ENCODE results near the gene RPS6KA5. TPM values are rescaled to one million over a fixed set of nuclear protein-coding genes. Genes with fewer than 3 reads are reported as not detected.
A peak's percentile ranks its signal among the peaks of the same experiment; 100 is the strongest.

The RPS6KA5 gene
- total RNA-seq, 1 donor from 2014 or later: 11.3 TPM

GRCh38 chr14:90805084-90805391 lies 255.4 kb downstream of the RPS6KA5 start:
- ATAC-seq: no peak
- TF ChIP-seq, protein P1, sequence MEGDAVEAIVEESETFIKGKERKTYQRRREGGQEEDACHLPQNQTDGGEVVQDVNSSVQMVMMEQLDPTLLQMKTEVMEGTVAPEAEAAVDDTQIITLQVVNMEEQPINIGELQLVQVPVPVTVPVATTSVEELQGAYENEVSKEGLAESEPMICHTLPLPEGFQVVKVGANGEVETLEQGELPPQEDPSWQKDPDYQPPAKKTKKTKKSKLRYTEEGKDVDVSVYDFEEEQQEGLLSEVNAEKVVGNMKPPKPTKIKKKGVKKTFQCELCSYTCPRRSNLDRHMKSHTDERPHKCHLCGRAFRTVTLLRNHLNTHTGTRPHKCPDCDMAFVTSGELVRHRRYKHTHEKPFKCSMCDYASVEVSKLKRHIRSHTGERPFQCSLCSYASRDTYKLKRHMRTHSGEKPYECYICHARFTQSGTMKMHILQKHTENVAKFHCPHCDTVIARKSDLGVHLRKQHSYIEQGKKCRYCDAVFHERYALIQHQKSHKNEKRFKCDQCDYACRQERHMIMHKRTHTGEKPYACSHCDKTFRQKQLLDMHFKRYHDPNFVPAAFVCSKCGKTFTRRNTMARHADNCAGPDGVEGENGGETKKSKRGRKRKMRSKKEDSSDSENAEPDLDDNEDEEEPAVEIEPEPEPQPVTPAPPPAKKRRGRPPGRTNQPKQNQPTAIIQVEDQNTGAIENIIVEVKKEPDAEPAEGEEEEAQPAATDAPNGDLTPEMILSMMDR (IDR thresholded peaks at IDR 0.05): no peak
- Histone ChIP-seq H3K27ac (peak overlapping the region; percentile 68), H3K4me1 (peaks cover 29% of the 10 kb centered on the region), H3K36me3 (no peaks in the 10 kb centered on the region), H3K27me3 (ENCODE audit: low read depth) (no peaks in the 10 kb centered on the region), H3K9me3 (no peaks in the 10 kb centered on the region), H3K4me3 (no peak overlapping the region)
- intact Hi-C loops (cut with DNase I): no loop called here
- DNase-seq: no peak

DNA sequence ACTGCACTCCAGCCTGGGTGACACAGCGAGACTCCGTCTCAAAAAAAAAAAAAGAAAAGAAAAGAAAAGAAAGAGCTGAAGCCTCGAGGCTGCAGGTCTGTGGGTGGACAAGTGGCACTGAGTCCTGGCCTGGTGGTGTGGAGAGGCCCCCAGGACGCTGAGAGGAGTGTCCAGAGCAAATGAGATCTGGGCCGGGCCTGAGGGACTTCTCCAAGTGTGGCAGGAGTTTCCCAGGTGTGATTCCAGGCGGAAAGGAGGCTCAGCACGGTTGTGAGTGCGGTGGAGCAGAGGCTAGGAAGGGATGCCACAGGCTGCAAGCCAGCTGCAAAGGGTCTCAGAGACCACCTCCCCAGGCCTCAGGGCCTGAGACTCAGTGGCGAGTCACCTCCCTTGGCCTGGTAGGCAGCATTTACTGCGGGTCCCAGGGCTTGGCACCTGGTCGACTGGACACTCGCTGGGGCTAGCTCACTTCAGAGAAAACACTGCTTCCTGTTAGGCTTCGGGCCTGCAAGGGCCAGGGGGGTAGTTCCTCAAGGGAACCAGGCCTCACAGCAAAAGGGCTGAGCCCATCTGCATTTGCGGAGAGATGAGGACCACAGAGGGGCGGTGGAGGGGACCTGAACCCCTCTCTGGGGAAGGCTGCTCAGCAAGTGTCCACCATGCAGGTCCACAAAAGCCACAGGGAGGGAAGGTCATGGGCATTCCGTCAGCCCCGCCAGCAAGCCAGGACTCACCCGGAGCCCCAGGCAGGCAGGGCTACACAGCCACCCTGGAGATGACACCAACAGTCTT lies 256.0 kb downstream of the RPS6KA5 start:
- no peak overlapping the region for H3K4me3 ChIP-seq
- intact Hi-C loops (cut with DNase I): no loop called here
- DNase-seq (no peak), ATAC-seq (no peak)
- TF ChIP-seq, protein P1 (IDR thresholded peaks at IDR 0.05): no peak
- no peaks in the 10 kb centered on the region for H3K27me3 ChIP-seq (ENCODE audit: low read depth)
- H3K27ac ChIP-seq: peak overlapping the region; percentile 68
- no peaks in the 10 kb centered on the region for H3K9me3 ChIP-seq
- no peaks in the 10 kb centered on the region for H3K36me3 ChIP-seq
- H3K4me1 ChIP-seq: peaks cover 29% of the 10 kb centered on the region

DNA sequence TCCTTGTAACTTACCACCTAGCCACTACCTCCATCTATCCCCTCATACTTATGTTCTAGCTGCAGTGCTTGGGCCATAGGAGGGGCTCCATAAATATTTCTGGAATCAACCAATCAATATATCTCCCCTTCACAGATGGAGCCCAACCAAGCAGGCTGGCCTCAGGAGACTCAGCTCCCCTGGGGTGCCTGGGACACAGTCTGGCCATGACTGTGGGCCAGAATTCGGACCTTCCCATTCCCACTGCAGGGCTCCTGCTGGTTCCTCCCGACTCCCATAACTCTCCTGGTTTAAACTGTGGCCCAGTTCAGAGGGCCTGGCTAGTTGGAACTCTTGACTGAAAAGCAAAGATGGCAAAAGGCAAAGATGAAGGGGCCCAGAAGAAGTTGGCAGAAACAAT lies 257.2 kb downstream of the RPS6KA5 start:
- H3K4me3 ChIP-seq: no peak overlapping the region
- intact Hi-C loops (cut with DNase I): no loop called here
- no peaks in the 10 kb centered on the region for H3K36me3 ChIP-seq
- no peak for DNase-seq
- peak overlapping the region; percentile 68 for H3K27ac ChIP-seq
- H3K27me3 ChIP-seq (ENCODE audit: low read depth): no peaks in the 10 kb centered on the region
- TF ChIP-seq, protein P1 (IDR thresholded peaks at IDR 0.05): no peak
- H3K9me3 ChIP-seq: no peaks in the 10 kb centered on the region
- H3K4me1 ChIP-seq: peaks cover 29% of the 10 kb centered on the region
- no peak for ATAC-seq

GRCh38 chr14:90799420-90799819 lies 261.0 kb downstream of the RPS6KA5 start:
- no peaks in the 10 kb centered on the region for H3K9me3 ChIP-seq
- TF ChIP-seq, protein P1 (IDR thresholded peaks at IDR 0.05): no peak
- peaks cover 46% of the 10 kb centered on the region for H3K4me1 ChIP-seq
- intact Hi-C loops (cut with DNase I): no loop called here
- ATAC-seq (no peak), DNase-seq (no peak)
- H3K27me3 ChIP-seq (ENCODE audit: low read depth): no peaks in the 10 kb centered on the region
- no peaks in the 10 kb centered on the region for H3K36me3 ChIP-seq
- no peak overlapping the region for H3K27ac ChIP-seq
- H3K4me3 ChIP-seq: no peak overlapping the region

GRCh38 chr14:90797919-90798318 lies 262.5 kb downstream of the RPS6KA5 start:
- Histone ChIP-seq H3K4me1 (peaks cover 32% of the 10 kb centered on the region), H3K27me3 (ENCODE audit: low read depth) (no peaks in the 10 kb centered on the region), H3K36me3 (no peaks in the 10 kb centered on the region), H3K27ac (no peak overlapping the region), H3K9me3 (no peaks in the 10 kb centered on the region), H3K4me3 (no peak overlapping the region)
- no peak for DNase-seq
- TF ChIP-seq, protein P1 (IDR thresholded peaks at IDR 0.05): no peak
- ATAC-seq: no peak
- intact Hi-C loops (cut with DNase I): no loop called here

Other genes with a start within 250 kb of the RPS6KA5 start
- gene TTC7B, start 244.2 kb downstream of the RPS6KA5 start, total RNA-seq: 54.1 TPM
- gene DGLUCY, start 53.4 kb upstream of the RPS6KA5 start, total RNA-seq: 102 TPM
- gene GPR68, start 184.1 kb upstream of the RPS6KA5 start, total RNA-seq: 3.4 TPM